ENCODE data around the gene TNS3. TPM values are rescaled to one million over a fixed set of nuclear protein-coding genes. Genes with fewer than 3 reads are reported as not detected.

TNS3 gene
- total RNA-seq, 1 experiment from 2014 or later, result 135 TPM

- Mint-ChIP-seq H3K4me3 (ENCODE audit: low read depth, unreplicated experiment) (no peak overlapping the region), H3K9me3 (ENCODE audit: low read depth, unreplicated experiment) (no peaks in the 10 kb centered on the region), H3K36me3 (ENCODE audit: insufficient read depth, unreplicated experiment) (peaks cover 7% of the 10 kb centered on the region), H3K4me1 (ENCODE audit: low read depth, unreplicated experiment) (peaks cover 8% of the 10 kb centered on the region), H3K27ac (ENCODE audit: unreplicated experiment) (no peak overlapping the region), H3K27me3 (ENCODE audit: unreplicated experiment) (no peaks in the 10 kb centered on the region)
- no peak for DNase-seq
- CTCF ChIA-PET, result no interaction called here
- no TSS peak for BruUV-seq (replicated peaks)
- intact Hi-C loops (cut with micrococcal nuclease; ENCODE audit: unreplicated experiment), result no loop called here
- TF ChIP-seq CTCF (IDR thresholded peaks at IDR 0.05; ENCODE audit: unreplicated experiment), result no peak
Observed at GRCh38 chr7:47511699-47512370, 70.1 kb downstream of the TNS3 start.

GRCh38 chr7:47510786-47511185 is 71.1 kb downstream of the TNS3 start:
- CTCF ChIA-PET, result interaction anchor here (0.7 kb wide), 2 partner anchors 10 to 28 kb away, joined by 3 to 4 read pairs; no protein-coding TSS in a partner anchor
- Mint-ChIP-seq H3K9me3 (ENCODE audit: low read depth, unreplicated experiment) (no peaks in the 10 kb centered on the region), H3K4me3 (ENCODE audit: low read depth, unreplicated experiment) (no peak overlapping the region), H3K36me3 (ENCODE audit: insufficient read depth, unreplicated experiment) (peaks cover 7% of the 10 kb centered on the region), H3K27ac (ENCODE audit: unreplicated experiment) (no peak overlapping the region), H3K4me1 (ENCODE audit: low read depth, unreplicated experiment) (peaks cover 8% of the 10 kb centered on the region), H3K27me3 (ENCODE audit: unreplicated experiment) (no peaks in the 10 kb centered on the region)
- TF ChIP-seq CTCF (IDR thresholded peaks at IDR 0.05; ENCODE audit: unreplicated experiment), result no peak
- no peak for DNase-seq
- no TSS peak for BruUV-seq (replicated peaks)
- intact Hi-C loops (cut with micrococcal nuclease; ENCODE audit: unreplicated experiment), result no loop called here

- intact Hi-C loops (cut with micrococcal nuclease; ENCODE audit: unreplicated experiment), result no loop called here
- Mint-ChIP-seq H3K36me3 (ENCODE audit: insufficient read depth, unreplicated experiment) (peaks cover 7% of the 10 kb centered on the region), H3K27me3 (ENCODE audit: unreplicated experiment) (no peaks in the 10 kb centered on the region), H3K27ac (ENCODE audit: unreplicated experiment) (no peak overlapping the region), H3K4me1 (ENCODE audit: low read depth, unreplicated experiment) (peaks cover 8% of the 10 kb centered on the region), H3K4me3 (ENCODE audit: low read depth, unreplicated experiment) (no peak overlapping the region), H3K9me3 (ENCODE audit: low read depth, unreplicated experiment) (no peaks in the 10 kb centered on the region)
- DNase-seq, result no peak
- no peak for TF ChIP-seq CTCF (IDR thresholded peaks at IDR 0.05; ENCODE audit: unreplicated experiment)
- CTCF ChIA-PET, result interaction anchor here (0.7 kb wide), 1 partner anchor 10 kb away, joined by 4 read pairs; no protein-coding TSS in a partner anchor
- no TSS peak for BruUV-seq (replicated peaks)
Observed at GRCh38 chr7:47510192-47510591, 71.7 kb downstream of the TNS3 start.

- BruUV-seq (replicated peaks), result no TSS peak
- no peak overlapping the region for H3K27ac Mint-ChIP-seq (ENCODE audit: unreplicated experiment)
- CTCF ChIA-PET, result no interaction called here
Observed at GRCh38 chr7:47509571-47509970, 72.3 kb downstream of the TNS3 start.

More at GRCh38 chr7:47509571-47509970, 72.3 kb downstream of the TNS3 start:
- intact Hi-C loops (cut with micrococcal nuclease; ENCODE audit: unreplicated experiment), result no loop called here
- TF ChIP-seq CTCF (IDR thresholded peaks at IDR 0.05; ENCODE audit: unreplicated experiment), result no peak
- DNase-seq, result no peak
- Mint-ChIP-seq H3K4me1 (ENCODE audit: low read depth, unreplicated experiment) (peaks cover 8% of the 10 kb centered on the region), H3K27me3 (ENCODE audit: unreplicated experiment) (no peaks in the 10 kb centered on the region), H3K4me3 (ENCODE audit: low read depth, unreplicated experiment) (no peak overlapping the region), H3K9me3 (ENCODE audit: low read depth, unreplicated experiment) (no peaks in the 10 kb centered on the region), H3K36me3 (ENCODE audit: insufficient read depth, unreplicated experiment) (peaks cover 7% of the 10 kb centered on the region)
